NCI-H1105 treated with DMSO at 0.1 percent for 48 hours (cell line): ENCODE data around the gene STK32B.
A peak's percentile ranks its signal among the peaks of the same experiment; 100 is the strongest.
"Not testable (repeated sequence)": the region's sequence is repeated elsewhere in the genome, so short reads cannot be mapped to it uniquely, and the experiment has no call there.

Experiments
- DNase-seq: peaks from one replicate; lab custom pipeline; 2025; lab: John Stamatoyannopoulos, UW

STK32B gene

DNA sequence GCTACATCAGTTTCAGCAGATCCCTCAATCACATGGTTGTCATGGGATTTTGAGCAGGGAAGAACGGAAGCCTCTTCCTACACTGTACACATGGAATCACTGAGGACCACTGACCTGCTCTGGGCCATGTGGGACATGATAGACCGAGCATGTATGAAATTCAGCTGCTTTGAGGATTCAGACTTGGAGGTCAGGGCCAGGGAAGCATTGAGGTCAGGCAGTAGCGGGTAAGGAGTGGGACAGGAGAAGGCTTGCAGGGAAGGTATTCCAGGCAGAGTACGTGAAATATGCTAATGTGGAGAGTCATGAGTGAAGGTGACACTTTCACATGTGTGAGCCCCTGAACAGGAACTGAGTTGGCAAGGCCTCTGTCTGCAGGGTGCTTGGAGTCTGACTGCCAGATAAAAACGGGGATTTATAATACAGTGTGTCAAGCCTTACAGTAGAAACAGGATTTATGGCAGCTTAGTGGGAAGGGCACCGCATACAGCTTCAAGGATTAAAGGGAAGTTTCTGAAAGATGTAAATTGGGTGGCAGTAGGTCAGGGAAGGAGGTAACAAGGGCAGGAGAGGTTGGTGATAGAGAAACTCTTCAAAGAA is 111.7 kb downstream of the STK32B start:
- no peak for DNase-seq

DNA sequence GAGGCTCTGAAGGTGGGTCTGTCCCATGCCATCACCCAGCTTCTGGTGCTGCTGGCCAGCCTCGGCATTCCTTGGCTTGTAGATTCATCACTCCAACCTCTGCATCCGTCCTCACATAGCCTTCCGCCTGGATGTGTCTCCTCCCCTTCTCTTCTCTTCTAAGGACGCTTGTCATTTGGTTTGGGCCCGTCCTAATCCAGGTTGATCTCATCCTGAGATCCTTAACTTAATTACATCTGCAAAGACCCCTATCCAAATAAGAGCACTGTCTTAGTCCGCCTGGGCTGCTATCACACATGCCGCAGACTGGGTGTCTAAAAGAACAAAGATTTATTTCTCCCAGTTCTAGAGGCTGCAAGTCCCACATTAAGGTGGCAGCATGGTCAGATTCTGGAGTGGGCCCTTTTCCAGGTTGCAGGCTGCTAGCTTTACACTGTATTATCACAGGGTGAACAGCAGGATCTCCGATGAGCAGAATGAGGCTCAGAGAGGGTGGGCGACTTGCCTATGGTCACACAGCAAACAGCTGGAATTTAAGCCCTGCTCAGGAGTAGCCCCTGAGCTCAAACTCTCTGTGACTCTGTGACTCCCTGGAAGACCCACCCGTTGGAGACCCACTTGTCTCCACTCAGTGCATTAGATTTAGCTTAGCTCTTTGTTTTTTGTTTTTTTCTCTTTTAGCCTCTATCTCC is 113.1 kb downstream of the STK32B start:
- no peak for DNase-seq

DNA sequence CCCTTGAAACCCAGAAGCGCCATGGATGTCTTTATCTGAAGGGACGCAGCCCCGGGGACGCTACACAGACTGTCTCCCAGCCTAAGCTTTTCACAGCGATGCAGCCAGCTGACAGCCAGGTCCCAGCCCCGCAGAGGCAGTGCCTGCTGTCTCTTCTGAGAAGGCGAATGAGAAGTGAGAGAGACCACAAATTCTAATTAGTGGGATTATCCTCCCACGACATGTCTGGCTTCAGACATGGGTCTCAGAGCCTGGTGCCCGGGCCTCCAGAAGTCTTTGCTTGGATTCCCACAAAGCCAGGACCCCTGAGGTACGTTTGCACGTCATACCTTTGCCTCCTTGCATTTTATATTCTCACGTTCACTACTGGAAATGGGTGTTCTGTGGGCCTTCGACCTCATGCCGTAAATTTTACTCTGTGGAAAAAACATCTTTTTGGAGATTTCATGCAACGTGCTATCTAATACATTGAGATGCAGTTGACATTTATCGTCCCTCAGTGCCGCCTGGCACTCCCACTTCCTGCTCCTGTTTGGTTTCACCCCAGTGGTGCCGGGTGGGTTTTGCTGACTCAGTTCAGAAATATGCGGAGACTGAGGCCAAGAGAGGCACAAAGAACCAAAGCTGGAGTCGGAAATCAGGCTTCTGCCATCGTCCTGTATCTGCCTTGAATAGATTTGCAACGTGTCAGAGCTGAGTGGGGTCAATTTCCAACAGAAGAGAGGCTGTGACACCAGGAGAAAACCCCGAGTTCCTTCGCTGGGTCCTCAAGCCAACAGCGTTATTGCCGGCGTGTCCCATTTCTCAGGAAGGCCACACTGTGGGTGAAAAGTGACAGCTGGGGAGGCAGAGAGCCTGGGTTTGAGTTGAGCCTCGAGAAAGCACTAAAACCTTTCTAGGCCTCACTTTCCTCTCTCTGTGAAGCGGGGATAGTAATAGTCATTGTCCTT is 114.4 kb downstream of the STK32B start:
- no peak for DNase-seq

DNA sequence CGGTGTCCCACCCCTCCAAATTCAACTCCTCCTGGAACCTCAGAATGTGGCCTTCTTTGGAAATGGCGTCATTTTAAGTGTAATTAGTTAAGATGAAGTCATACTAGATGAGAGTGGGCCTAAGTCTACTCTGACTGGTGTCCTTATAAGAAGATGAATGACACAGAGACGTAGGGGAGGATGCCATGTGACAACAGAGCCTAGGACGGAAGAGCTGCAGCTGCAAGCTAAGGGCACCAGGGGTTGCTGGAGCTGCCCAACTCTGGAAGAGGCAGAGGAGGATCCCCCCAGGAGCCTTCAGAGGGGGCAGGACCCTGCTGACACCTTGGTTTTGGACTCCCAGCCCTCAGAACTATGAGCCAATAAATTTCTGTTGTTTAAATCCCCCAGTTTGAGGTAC is 115.1 kb downstream of the STK32B start:
- DNase-seq = no peak

DNA sequence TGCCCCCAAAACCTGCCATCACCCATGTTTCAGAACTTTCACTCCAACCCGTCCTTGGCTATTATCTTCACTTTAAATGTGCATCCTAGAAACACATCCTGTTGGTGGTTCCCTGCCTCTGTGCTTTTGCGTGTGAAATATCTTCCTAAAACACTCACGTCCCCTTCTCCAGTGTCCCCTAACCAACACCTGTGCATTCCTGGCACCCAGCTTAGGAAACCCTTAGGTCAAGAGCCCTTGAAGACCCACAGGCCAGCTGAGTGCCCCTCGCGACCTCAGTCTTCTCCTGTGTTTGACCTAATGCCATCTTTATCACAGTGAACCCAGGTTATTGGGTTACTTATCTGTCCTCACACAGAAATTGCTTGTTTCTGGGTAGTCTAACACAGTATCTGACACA is 117.6 kb downstream of the STK32B start:
- DNase-seq = no peak

DNA sequence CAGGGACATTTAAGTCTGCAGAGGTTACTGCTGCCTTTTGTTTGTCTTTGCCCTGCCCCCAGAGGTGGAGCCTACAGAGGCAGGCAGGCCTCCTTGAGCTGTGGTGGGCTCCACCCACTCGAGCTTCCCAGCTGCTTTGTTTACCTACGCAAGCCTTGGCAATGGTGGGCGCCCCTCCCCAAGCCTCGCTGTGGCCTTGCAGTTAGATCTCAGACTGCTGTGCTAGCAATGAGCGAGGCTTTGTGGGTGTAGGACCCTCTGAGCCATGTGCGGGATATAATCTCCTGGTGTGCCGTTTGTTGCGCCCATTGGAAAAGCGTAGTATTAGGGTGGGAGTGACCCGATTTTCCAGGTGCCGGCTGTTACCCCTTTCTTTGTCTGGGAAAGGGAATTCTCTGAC is 124.6 kb downstream of the STK32B start:
- DNase-seq = not testable (repeated sequence)

DNA sequence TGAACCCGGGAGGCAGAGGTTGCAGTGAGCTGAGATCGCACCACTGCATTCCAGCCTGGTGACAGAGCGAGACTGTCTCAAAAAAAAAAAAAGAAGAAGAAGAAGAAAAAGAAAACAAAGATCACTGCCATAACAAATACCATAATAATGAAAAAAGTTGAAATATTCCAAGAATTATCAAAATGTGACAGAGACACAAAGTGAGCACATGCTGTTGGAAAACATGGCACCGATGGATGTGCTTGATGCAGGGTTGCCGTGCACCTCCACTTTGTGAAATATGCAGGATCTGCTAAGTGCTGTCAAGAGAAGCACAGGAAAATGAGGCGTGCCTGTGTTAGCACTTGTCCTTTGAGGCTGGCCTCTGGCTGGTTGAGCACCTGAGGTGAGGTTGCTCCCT is 133.3 kb downstream of the STK32B start:
- no peak for DNase-seq

DNA sequence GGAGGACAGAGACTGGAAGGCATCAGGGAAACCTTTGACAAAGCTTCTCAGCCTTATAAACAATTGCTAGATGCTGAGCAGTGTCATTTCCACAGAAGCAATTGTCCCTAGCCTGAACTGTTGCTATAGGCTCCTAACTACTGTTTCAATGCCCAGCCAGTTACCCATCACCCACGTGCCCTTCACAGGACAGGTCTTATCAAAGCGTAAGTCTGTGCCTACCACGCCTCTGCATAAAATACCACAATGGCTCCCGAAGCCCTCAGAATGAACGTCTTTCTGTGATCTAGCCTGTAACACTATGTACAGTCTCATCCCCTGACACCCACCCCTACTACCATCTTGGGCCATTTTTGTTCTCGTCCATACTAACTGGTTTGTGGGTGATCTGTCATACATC is 134.3 kb downstream of the STK32B start:
- DNase-seq = no peak

DNA sequence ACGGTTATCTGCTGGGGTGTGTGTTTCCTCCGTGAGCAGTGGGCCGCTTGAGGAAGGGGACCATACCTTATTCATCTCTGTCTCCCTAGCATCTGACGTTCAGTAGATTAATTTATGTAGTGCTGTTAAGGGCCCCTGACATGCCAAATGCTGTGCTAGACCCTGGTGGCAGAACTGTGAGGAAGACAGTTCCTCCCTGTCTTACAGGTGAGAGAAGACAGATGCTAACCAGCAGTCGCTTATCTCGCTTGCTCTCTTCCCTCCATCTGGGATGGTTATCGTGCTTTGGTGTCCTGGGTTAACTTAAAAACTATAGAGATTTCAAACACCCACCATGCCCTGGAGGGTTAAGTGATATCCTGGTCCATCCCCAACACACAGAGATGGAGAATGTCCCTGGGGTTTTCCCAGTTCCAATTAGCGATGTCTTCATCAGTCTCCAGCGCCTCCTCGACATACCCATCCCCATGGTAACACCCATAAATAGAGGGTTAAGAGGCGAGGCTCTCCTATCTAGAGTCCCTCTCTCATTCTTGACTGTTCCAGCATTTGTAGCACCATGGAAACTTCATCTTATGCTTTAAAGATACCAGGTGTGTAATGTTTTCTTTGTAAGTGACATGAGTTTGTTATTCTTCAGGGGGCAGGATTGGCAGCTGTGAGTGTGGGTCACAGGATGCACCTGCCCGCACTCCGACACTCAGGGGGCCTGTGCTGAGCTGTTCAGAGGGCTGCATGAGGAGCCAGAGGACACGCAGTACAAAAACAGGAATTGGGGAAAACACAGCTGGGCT is 135.2 kb downstream of the STK32B start:
- peak; percentile 23 for DNase-seq

DNA sequence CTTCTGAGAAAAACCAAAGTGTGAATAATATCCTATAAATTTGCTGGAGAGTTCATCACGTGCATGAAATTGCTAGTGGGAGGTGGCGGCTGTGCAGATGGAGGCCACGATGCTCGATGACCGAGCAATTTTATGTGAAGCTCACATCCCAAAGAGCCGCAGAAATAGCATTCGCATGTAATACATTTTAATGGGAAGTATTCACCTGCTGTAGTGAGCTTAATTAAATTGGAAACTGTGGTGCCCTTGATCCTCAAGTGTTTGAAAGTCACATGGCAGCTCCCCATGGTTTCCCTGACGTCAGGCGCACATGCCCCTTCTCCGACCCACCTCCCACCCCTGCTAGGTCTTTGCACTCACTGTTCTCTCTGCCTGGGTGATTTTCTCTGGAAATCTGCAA is 136.8 kb downstream of the STK32B start:
- no peak for DNase-seq

DNA sequence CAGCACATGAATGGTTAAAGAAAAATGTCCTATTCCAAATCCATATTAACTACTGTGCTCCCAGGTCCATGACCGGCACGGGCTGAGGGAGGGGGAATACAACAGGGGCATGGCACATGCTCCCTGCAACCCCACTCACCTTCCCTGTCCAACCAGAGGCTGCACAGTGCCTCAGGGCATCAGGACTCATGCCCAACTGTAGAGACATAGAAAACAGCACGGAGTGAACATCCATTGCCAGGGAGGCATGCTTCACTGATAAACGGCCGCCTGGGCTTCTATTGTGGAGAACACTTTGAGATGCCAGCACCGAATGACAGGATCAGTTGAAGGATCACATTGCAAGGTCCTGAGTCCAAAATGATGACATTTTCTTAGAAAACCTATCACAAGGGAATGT is 140.6 kb downstream of the STK32B start:
- DNase-seq = no peak

DNA sequence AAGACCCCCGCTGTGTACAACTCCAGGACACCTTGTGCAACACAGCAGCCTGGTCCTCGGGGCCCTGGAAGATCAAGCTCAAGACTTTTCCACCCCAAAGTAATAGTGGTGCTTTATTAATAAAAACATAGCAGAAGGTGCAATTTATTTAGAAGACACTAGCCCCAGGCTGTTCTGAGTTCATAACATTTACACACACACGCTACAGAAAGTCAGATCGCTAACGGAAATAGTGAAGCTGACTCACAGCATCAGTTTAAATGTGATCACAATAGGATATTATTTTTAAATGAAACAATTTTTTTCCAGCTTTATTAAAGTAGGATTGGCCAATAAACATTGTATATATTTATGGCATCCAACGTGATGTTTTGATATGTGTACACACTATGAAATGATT is 141.0 kb downstream of the STK32B start:
- DNase-seq = no peak

DNA sequence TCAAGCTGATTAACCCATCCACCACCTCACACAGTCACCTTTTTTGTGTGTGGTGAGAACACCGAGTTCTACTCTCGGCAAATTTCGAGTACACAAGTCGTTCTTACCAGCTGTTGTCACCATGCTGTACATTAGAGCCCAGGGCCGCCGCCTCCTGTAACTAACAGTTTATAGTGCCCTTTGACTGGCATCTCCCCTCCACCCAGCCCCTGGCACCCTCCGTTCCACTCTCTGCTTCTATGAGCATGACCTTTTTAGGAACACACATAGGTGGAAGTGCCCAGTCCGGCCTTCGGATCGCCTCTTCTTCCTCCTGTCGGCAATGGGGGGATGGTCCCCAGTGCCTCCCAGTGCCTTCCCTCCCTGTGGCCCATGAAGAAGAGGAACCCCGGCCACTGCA is 141.4 kb downstream of the STK32B start:
- no peak for DNase-seq

DNA sequence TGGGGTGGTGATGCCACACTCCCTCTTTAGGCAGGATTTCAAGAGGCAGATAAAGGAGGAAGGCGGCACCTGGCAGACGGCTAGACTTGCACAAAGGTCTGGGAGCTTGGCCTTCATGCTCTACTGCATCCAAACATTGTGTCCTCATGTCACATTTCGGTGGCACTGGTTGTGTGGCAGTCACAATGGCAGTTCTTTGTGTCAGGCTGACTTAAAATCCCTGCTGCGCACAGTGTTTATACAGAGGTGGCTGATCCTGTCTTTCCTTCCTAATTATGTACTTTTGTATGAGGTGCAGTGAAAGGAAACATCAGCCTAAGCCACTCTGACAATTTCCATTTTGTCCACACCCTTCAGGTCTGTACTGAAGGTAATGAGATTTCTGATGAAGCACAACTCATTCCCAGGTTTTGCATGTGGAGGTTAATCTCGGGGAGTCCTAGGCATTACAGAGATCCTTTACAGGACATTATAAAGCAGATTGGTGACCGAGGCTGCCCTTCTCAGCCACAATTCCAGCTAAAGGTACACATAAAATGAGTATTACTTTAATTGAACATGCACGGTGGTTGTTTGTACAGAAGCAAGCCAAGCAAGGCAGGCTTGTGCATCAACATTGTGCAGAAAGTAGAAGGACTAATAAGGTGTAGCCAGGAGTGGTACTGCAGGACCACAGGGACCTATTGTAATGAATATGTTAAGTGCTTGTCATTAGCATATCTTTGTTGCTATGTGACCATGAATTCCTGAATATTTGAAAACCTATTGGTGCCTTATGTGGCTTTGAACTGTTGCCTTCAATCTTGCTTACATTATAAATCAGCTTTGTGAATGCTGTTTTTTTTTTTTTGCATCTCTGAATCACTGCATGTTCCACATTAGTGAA is 147.6 kb downstream of the STK32B start:
- DNase-seq = no peak

DNA sequence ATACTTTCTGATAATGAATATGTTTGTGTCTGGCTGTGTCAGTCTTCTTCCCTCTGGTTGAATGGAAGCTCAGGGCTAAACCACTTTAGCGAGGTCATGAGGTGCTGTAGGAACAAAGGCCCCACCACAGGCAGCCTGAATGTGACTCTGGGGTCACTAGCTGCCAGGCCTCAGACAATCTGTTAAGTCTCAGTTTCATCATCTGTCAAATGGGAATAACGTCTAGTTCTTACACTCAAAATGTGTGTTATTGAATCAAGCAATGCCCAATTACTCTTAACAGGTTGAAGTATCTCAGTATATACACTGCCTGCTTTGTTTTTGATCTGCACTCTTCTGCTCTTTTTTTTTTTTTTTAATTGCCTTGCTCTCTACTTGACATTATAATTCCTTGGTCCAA is 148.6 kb downstream of the STK32B start:
- DNase-seq = no peak

DNA sequence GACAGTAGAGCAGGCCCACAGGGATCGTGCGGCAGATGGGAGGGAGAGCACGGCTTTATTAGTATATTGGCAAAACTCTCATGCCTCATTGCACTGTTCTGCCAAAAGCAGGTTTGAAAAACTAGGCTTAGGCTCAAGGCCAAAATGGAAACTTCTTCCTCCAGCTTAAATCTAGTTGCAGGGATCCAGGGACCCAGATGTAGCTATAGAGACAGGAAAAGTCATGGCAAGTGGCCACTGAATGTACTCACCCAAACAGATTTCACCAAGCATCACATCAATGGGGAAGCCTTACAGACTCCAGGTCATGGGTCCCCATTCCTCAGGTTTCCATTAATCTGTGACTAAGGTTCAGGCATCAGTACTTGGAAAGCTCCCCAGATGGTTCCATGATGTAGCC is 149.2 kb downstream of the STK32B start:
- no peak for DNase-seq

DNA sequence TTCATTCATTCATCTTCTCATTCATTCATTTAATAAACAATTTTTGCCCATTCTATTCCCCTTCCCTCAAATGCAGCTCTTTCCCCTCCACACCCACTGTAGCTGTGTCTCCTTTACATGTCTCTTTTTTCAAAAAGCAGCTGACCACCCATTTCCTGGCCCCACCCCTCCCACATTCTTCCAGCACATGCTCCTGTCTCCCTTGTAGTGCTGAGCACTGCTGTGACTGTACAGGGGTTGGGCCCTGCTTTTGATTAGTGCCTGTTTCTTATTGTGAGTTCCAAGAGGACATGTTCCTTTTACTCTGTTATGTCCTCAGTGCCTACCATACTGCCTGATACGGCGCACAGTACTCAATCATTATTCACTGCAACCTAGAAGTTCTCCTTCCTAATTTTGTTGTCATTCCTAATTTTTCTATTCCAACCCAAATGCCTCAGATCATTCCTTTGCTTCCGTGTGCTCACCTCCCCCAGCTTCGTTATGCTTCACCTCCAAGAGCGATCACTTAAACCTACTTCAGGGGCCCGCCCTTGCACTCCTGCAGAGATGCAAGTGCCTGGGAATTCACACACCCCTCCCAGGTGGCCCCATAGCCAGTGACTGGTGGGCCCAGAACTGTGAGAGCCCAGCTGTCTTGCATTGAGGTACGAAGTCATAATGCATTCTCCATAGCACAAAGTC is 152.2 kb downstream of the STK32B start:
- no peak for DNase-seq

DNA sequence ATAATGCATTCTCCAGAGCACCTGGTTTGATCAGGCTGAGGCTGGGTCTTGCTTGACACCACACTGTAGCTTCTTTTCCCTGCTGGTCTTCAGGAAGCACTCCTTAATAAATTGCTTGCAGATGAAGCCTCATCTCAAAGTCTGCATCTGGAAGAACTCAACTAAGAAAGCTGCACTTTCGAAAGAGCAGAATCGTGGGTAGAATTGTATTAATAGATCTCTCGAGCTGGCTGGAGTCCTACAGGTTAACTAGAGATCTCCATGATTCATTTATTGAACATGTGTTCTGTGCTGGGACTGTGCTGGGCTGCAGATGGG is 152.7 kb downstream of the STK32B start:
- no peak for DNase-seq

DNA sequence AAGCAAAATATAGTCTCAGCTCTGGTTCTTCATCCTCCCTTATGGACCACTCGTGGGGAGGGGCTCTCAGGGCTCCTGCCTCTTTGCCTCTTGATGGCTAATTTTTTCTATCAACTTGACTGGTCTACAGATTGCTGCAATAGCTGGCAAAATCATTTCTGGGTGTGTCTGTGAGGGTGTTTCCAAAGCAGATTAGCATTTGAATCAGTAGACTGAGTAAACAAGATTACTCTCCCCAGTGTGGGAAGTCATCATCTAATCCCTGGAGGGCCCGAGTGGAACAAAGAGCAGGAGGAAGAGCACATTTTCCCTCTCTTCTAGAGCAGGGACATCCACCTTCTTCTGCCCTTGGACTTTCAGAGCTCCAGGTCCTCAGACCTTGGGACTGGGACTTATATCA is 153.5 kb downstream of the STK32B start:
- DNase-seq = no peak

DNA sequence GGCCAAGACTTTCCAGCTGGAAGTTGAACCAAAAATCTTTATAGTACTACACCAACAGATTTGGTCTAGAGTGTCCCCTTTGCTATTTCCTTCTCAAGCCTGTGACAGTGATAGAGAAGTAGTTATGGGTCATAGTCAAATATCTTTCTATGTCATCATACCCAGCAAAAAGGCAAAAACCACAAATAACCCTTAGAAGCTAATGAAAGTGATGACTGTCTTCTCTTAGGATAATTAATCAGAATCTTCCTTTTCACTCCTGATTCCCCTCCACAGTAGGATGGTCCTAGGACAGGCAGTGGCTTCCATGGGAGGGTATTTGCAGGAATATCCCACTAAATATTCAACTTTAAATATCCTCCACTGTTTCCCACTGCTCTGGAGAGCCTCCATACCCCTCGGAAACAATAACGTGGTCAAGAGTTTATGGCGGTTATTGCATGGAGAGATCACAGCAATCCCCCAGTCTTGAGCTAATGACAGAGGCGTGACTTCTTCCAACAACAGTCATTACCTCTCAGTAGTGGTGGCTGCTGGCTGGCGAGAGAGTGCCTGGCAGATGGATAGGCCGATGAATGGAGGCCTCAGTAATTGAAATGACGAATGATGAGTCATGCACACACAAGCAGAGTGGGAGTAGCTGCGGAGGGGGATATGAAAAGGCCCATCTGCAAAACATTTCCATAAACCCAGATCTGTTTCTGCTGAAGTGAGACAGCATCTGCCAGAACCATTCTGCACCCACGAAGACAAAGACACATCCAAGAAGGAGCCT is 154.9 kb downstream of the STK32B start:
- no peak for DNase-seq
